Right lobe of liver (tissue), 6 donors: Measurements from ENCODE around the gene SYCP2. TPM values are rescaled to one million over a fixed set of nuclear protein-coding genes. Genes with fewer than 3 reads are reported as not detected.

Experiments used
- ATAC-seq, 4 donors: fragments of 200-7000 bp; cut with Tn5 transposase; one replicate each; pipeline ENCODE4 v1.9.1; 2020; ENCODE audit warnings: mild to moderate bottlenecking in 4 of 4, moderate library complexity in 4 of 4
- DNase-seq, 3 donors: peaks; one replicate each; pipeline ENCODE4 v3.0.0-alpha.2; 2020
- H3K27ac ChIP-seq, 3 donors: fragments of 200-600 bp; one replicate each; pipeline ENCODE4 v1.8.0; 2022
- H3K27me3 ChIP-seq, 2 donors: fragments of 200-600 bp; one replicate each; pipeline ENCODE4 v1.8.0; 2022
- H3K36me3 ChIP-seq, 4 donors: fragments of 200-600 bp; sonication (generic) in 1 of 4; one replicate each; pipeline versions ENCODE4 v1.5.1 to v1.8.0; 2017 to 2022; ENCODE audit warnings: control low read depth in 1 of 4
- H3K4me1 ChIP-seq, 4 donors: fragments of 200-600 bp; sonication (generic) in 1 of 4; one replicate each; pipeline versions ENCODE4 v1.5.1 to v1.8.0; 2017 to 2022; ENCODE audit warnings: control low read depth in 1 of 4
- H3K4me3 ChIP-seq, 3 donors: fragments of 200-600 bp; one replicate each; pipeline ENCODE4 v1.8.0; 2022
- H3K9me3 ChIP-seq, 4 donors: fragments of 200-600 bp; sonication (generic) in 1 of 4; one replicate each; pipeline versions ENCODE4 v1.5.1 to v1.8.0; 2017 to 2022; ENCODE audit warnings: control low read depth in 1 of 4
- CTCF ChIP-seq, 4 donors: fragments of 200-600 bp in 3 of 4; fragments of 450-650 bp in 1 of 4; IDR thresholded peaks; one replicate each; pipeline versions ENCODE4 v1.5.1 to v1.8.0; 2016 to 2022; ENCODE audit warnings: antibody characterized with exemption in 4 of 4, mild to moderate bottlenecking in 2 of 4
- POLR2A ChIP-seq: fragments of 450-650 bp; IDR thresholded peaks from one replicate; pipeline ENCODE4 v1.6.1; 2017; ENCODE audit warnings: antibody characterized with exemption, mild to moderate bottlenecking
- WGBS: methylation state at CpG from one replicate; pipeline ENCODE4 v1.1.6; 2018; ENCODE audit warnings: low coverage, low lambda C conversion rate; ENCODE audit not compliant: insufficient coverage; ENCODE audit errors: missing lambda C conversion rate; 5-methylcytosine and 5-hydroxymethylcytosine counted together
- intact Hi-C, 2 donors: fragments of 100-400 bp; cut with DNase I; formaldehyde crosslinking; loops; one replicate each; pipeline versions ENCODE4 v1.11.2 to v1.14.1; 2022
- total RNA-seq, 6 experiments: library from RNA; depleted of rRNA in 2 of 6; stranded (reverse); fragments of >200 nt in 2 of 6; fragmentation: NEBNext Ultra II Directional in 3 of 6; extraction: Animal tissue kit (Norgen Biotek cat#: 25700) in 3 of 6; gene quantifications; one replicate each; pipeline versions ENCODE4 v1.1.0 to v1.2.4, GENCODE V29; 2016 to 2023
- donor health status: DM: no; HTN: yes; CAD: no.
- donor health status: DM: no; HTN: no; CAD: no.
- donor health status: DM: no; HTN: no; CAD: no.
- donor health status: DM: no; HTN: yes; CAD: no.
- donor health status: DM: no; HTN: yes; CAD: no.

The SYCP2 gene
- total RNA-seq, 6 experiments from 2014 or later = 0.18 to 0.95 (median 0.63) TPM

GRCh38 chr20:59938696-59939051 lies 5.2 kb upstream of the SYCP2 start:
- H3K4me3 ChIP-seq = no peak overlapping the region
- H3K36me3 ChIP-seq = peaks cover 0 to 7% (median 3%) of the 10 kb centered on the region in 4 donors
- no peak overlapping the region for H3K27ac ChIP-seq
- ATAC-seq (no peak), DNase-seq (no peak)
- intact Hi-C loops = no loop called here
- TF ChIP-seq CTCF (IDR thresholded peaks at IDR 0.05) (no peak), POLR2A (no peak)
- H3K4me1 ChIP-seq = peaks cover 0 to 18% (median 0%) of the 10 kb centered on the region in 4 donors
- WGBS = 68% methylated on average over 5 of the region's 7 CpGs
- peaks cover 0 to 4% of the 10 kb centered on the region in 2 donors for H3K27me3 ChIP-seq
- H3K9me3 ChIP-seq = no peaks in the 10 kb centered on the region

- no peaks in the 10 kb centered on the region for H3K9me3 ChIP-seq
- WGBS = 66% methylated on average over 4 of the region's 4 CpGs
- peaks cover 0 to 18% (median 0%) of the 10 kb centered on the region in 4 donors for H3K4me1 ChIP-seq
- intact Hi-C loops = no loop called here
- ATAC-seq (no peak), DNase-seq (no peak)
- H3K4me3 ChIP-seq = no peak overlapping the region
- peaks cover 0 to 6% (median 3%) of the 10 kb centered on the region in 4 donors for H3K36me3 ChIP-seq
- no peak overlapping the region for H3K27ac ChIP-seq
- no peak for TF ChIP-seq CTCF (IDR thresholded peaks at IDR 0.05)
- no peak for TF ChIP-seq POLR2A
- H3K27me3 ChIP-seq = peaks cover 0 to 4% of the 10 kb centered on the region in 2 donors
Measured at GRCh38 chr20:59938221-59938620, 4.8 kb upstream of the SYCP2 start.

GRCh38 chr20:59937150-59937549 lies 3.7 kb upstream of the SYCP2 start:
- H3K27me3 ChIP-seq = peaks cover 0 to 9% of the 10 kb centered on the region in 2 donors
- intact Hi-C loops = no loop called here
- H3K9me3 ChIP-seq = no peaks in the 10 kb centered on the region
- no peaks in the 10 kb centered on the region for H3K36me3 ChIP-seq
- H3K27ac ChIP-seq = no peak overlapping the region
- ATAC-seq (no peak), DNase-seq (no peak)
- peaks cover 0 to 18% (median 0%) of the 10 kb centered on the region in 4 donors for H3K4me1 ChIP-seq
- H3K4me3 ChIP-seq = no peak overlapping the region
- WGBS = 50% methylated on average over 3 of the region's 3 CpGs
- no peak for TF ChIP-seq CTCF (IDR thresholded peaks at IDR 0.05)
- TF ChIP-seq POLR2A = no peak

GRCh38 chr20:59936409-59936808 lies 3.0 kb upstream of the SYCP2 start:
- peaks cover 0 to 9% of the 10 kb centered on the region in 2 donors for H3K27me3 ChIP-seq
- H3K4me3 ChIP-seq = no peak overlapping the region
- WGBS = 41% methylated on average over 4 of the region's 4 CpGs
- H3K4me1 ChIP-seq = peaks cover 0 to 17% (median 0%) of the 10 kb centered on the region in 4 donors
- H3K9me3 ChIP-seq = no peaks in the 10 kb centered on the region
- no peaks in the 10 kb centered on the region for H3K36me3 ChIP-seq
- DNase-seq (no peak), ATAC-seq (no peak)
- intact Hi-C loops = no loop called here
- TF ChIP-seq POLR2A (no peak), CTCF (IDR thresholded peaks at IDR 0.05) (no peak)
- H3K27ac ChIP-seq = no peak overlapping the region
